ENCODE results near the gene FUT2.

The FUT2 gene

GRCh38 chr19:48718711-48719231, 23.0 kb downstream of the FUT2 start:
- Histone ChIP-seq H3K4me1 (ENCODE audit: control insufficient read depth, insufficient read depth, low read length) (peaks cover 25% of the 10 kb centered on the region), H3K9me3 (ENCODE audit: control insufficient read depth, insufficient read depth, low read length) (no peaks in the 10 kb centered on the region), H3K27ac (ENCODE audit: low read depth, low read length) (no peak overlapping the region), H3K9ac (ENCODE audit: low read depth, low read length) (no peak overlapping the region), H3K27me3 (ENCODE audit: control insufficient read depth, insufficient read depth, low read length) (no peaks in the 10 kb centered on the region), H3K36me3 (ENCODE audit: control insufficient read depth, insufficient read depth, low read length) (no peaks in the 10 kb centered on the region), H3K4me3 (ENCODE audit: low read depth, low read length) (no peak overlapping the region)

- Histone ChIP-seq H3K4me3 (ENCODE audit: low read depth, low read length) (peak within 1 kb of the TSS; percentile 80), H3K27ac (ENCODE audit: low read depth, low read length) (no peak within 1 kb of the TSS), H3K36me3 (ENCODE audit: control insufficient read depth, insufficient read depth, low read length) (no peaks in the 10 kb centered on the region), H3K9ac (ENCODE audit: low read depth, low read length) (no peak within 1 kb of the TSS), H3K27me3 (ENCODE audit: control insufficient read depth, insufficient read depth, low read length) (no peaks in the 10 kb centered on the region), H3K4me1 (ENCODE audit: control insufficient read depth, insufficient read depth, low read length) (peaks cover 25% of the 10 kb centered on the region), H3K9me3 (ENCODE audit: control insufficient read depth, insufficient read depth, low read length) (no peaks in the 10 kb centered on the region)
These were observed 23.7 kb downstream of the FUT2 start, which contains the start of gene MAMSTR for GRCh38 chr19:48719263-48720171. MAMSTR (minus strand) TSS chr19:48719725; CDS start chr19:48719031, 694 bp downstream.

GRCh38 chr19:48720251-48720612, 24.5 kb downstream of the FUT2 start:
- peaks cover 20% of the 10 kb centered on the region for H3K4me1 ChIP-seq (ENCODE audit: control insufficient read depth, insufficient read depth, low read length)
- H3K27me3 ChIP-seq (ENCODE audit: control insufficient read depth, insufficient read depth, low read length), result no peaks in the 10 kb centered on the region
- no peak overlapping the region for H3K27ac ChIP-seq (ENCODE audit: low read depth, low read length)
- peak overlapping the region; percentile 80 for H3K4me3 ChIP-seq (ENCODE audit: low read depth, low read length)
- no peaks in the 10 kb centered on the region for H3K9me3 ChIP-seq (ENCODE audit: control insufficient read depth, insufficient read depth, low read length)
- H3K9ac ChIP-seq (ENCODE audit: low read depth, low read length), result no peak overlapping the region
- no peaks in the 10 kb centered on the region for H3K36me3 ChIP-seq (ENCODE audit: control insufficient read depth, insufficient read depth, low read length)

- Histone ChIP-seq H3K4me1 (ENCODE audit: control insufficient read depth, insufficient read depth, low read length) (peaks cover 20% of the 10 kb centered on the region), H3K9ac (ENCODE audit: low read depth, low read length) (peak overlapping the region; percentile 69), H3K27ac (ENCODE audit: low read depth, low read length) (peak overlapping the region; percentile 87), H3K27me3 (ENCODE audit: control insufficient read depth, insufficient read depth, low read length) (no peaks in the 10 kb centered on the region), H3K4me3 (ENCODE audit: low read depth, low read length) (peak overlapping the region; percentile 80), H3K9me3 (ENCODE audit: control insufficient read depth, insufficient read depth, low read length) (no peaks in the 10 kb centered on the region), H3K36me3 (ENCODE audit: control insufficient read depth, insufficient read depth, low read length) (no peaks in the 10 kb centered on the region)
These were observed 25.0 kb downstream of the FUT2 start for GRCh38 chr19:48720613-48721296.

GRCh38 chr19:48722196-48722708, 26.5 kb downstream of the FUT2 start:
- H3K36me3 ChIP-seq (ENCODE audit: control insufficient read depth, insufficient read depth, low read length), result no peaks in the 10 kb centered on the region

GRCh38 chr19:48724796-48725753, 29.3 kb downstream of the FUT2 start:
- Histone ChIP-seq H3K9ac (ENCODE audit: low read depth, low read length) (no peak overlapping the region), H3K27ac (ENCODE audit: low read depth, low read length) (no peak overlapping the region), H3K4me3 (ENCODE audit: low read depth, low read length) (no peak overlapping the region), H3K4me1 (ENCODE audit: control insufficient read depth, insufficient read depth, low read length) (peaks cover 4% of the 10 kb centered on the region; the same call in 1 of the 2 replicates), H3K36me3 (ENCODE audit: control insufficient read depth, insufficient read depth, low read length) (no peaks in the 10 kb centered on the region), H3K27me3 (ENCODE audit: control insufficient read depth, insufficient read depth, low read length) (no peaks in the 10 kb centered on the region), H3K9me3 (ENCODE audit: control insufficient read depth, insufficient read depth, low read length) (no peaks in the 10 kb centered on the region)

More at GRCh38 chr19:48722196-48722708, 26.5 kb downstream of the FUT2 start:
- no peak overlapping the region for H3K4me3 ChIP-seq (ENCODE audit: low read depth, low read length)
- H3K9ac ChIP-seq (ENCODE audit: low read depth, low read length), result no peak overlapping the region
- H3K4me1 ChIP-seq (ENCODE audit: control insufficient read depth, insufficient read depth, low read length), result peaks cover 11% of the 10 kb centered on the region
- no peaks in the 10 kb centered on the region for H3K9me3 ChIP-seq (ENCODE audit: control insufficient read depth, insufficient read depth, low read length)
- H3K27me3 ChIP-seq (ENCODE audit: control insufficient read depth, insufficient read depth, low read length), result no peaks in the 10 kb centered on the region
- H3K27ac ChIP-seq (ENCODE audit: low read depth, low read length), result no peak overlapping the region

GRCh38 chr19:48726556-48726955, 30.8 kb downstream of the FUT2 start:
- Histone ChIP-seq H3K36me3 (ENCODE audit: control insufficient read depth, insufficient read depth, low read length) (no peaks in the 10 kb centered on the region), H3K4me3 (ENCODE audit: low read depth, low read length) (no peak overlapping the region), H3K9ac (ENCODE audit: low read depth, low read length) (no peak overlapping the region), H3K9me3 (ENCODE audit: control insufficient read depth, insufficient read depth, low read length) (no peaks in the 10 kb centered on the region), H3K27me3 (ENCODE audit: control insufficient read depth, insufficient read depth, low read length) (no peaks in the 10 kb centered on the region), H3K4me1 (ENCODE audit: control insufficient read depth, insufficient read depth, low read length) (no peaks in the 10 kb centered on the region), H3K27ac (ENCODE audit: low read depth, low read length) (no peak overlapping the region)

- Histone ChIP-seq H3K4me3 (ENCODE audit: low read depth, low read length) (no peak overlapping the region), H3K9ac (ENCODE audit: low read depth, low read length) (no peak overlapping the region), H3K36me3 (ENCODE audit: control insufficient read depth, insufficient read depth, low read length) (no peaks in the 10 kb centered on the region), H3K27me3 (ENCODE audit: control insufficient read depth, insufficient read depth, low read length) (no peaks in the 10 kb centered on the region), H3K4me1 (ENCODE audit: control insufficient read depth, insufficient read depth, low read length) (no peaks in the 10 kb centered on the region), H3K27ac (ENCODE audit: low read depth, low read length) (no peak overlapping the region), H3K9me3 (ENCODE audit: control insufficient read depth, insufficient read depth, low read length) (no peaks in the 10 kb centered on the region)
These were observed 33.3 kb downstream of the FUT2 start for GRCh38 chr19:48728911-48729664.

- Histone ChIP-seq H3K9me3 (ENCODE audit: control insufficient read depth, insufficient read depth, low read length) (no peaks in the 10 kb centered on the region), H3K4me1 (ENCODE audit: control insufficient read depth, insufficient read depth, low read length) (no peaks in the 10 kb centered on the region), H3K9ac (ENCODE audit: low read depth, low read length) (no peak overlapping the region), H3K27ac (ENCODE audit: low read depth, low read length) (no peak overlapping the region), H3K36me3 (ENCODE audit: control insufficient read depth, insufficient read depth, low read length) (no peaks in the 10 kb centered on the region), H3K27me3 (ENCODE audit: control insufficient read depth, insufficient read depth, low read length) (no peaks in the 10 kb centered on the region), H3K4me3 (ENCODE audit: low read depth, low read length) (no peak overlapping the region)
These were observed 35.7 kb downstream of the FUT2 start for GRCh38 chr19:48731452-48731851.

Measured in HUES48 (cell line).